Endodermal cell (in vitro differentiated cells): ENCODE measurements around the gene TCF25. TPM values are rescaled to one million over a fixed set of nuclear protein-coding genes. Genes with fewer than 3 reads are reported as not detected.

Experiments used
- DNase-seq: peaks from one replicate; pipeline ENCODE4 v3.0.0-alpha.2; 2017
- H3K27ac ChIP-seq: 2 replicates; pipeline ENCODE4 v1.5.1; 2013; ENCODE audit warnings: mild to moderate bottlenecking, low read depth, low read length, moderate library complexity
- H3K27me3 ChIP-seq: 2 replicates; pipeline ENCODE4 v1.6.1; 2013; ENCODE audit warnings: mild to moderate bottlenecking, low read length, moderate library complexity; ENCODE audit not compliant: insufficient read depth, control insufficient read depth, poor library complexity, severe bottlenecking
- H3K36me3 ChIP-seq: 2 replicates; pipeline ENCODE4 v1.7.0; 2013; ENCODE audit warnings: mild to moderate bottlenecking, low read length, moderate library complexity; ENCODE audit not compliant: control insufficient read depth, insufficient read depth
- H3K4me1 ChIP-seq: one replicate; pipeline ENCODE4 v1.7.0; 2013; ENCODE audit warnings: low read length; ENCODE audit not compliant: control insufficient read depth, insufficient read depth
- H3K4me3 ChIP-seq: 2 replicates; pipeline ENCODE4 v1.5.1; 2013; ENCODE audit warnings: mild to moderate bottlenecking, low read length, moderate library complexity
- H3K9ac ChIP-seq: 2 replicates; pipeline ENCODE4 v1.6.1; 2013; ENCODE audit warnings: mild to moderate bottlenecking, low read length, moderate library complexity; ENCODE audit not compliant: poor library complexity, severe bottlenecking; ENCODE audit errors: extremely low read depth
- H3K9me3 ChIP-seq: 2 replicates; pipeline ENCODE4 v1.6.1; 2013; ENCODE audit warnings: mild to moderate bottlenecking, low read length, moderate library complexity; ENCODE audit not compliant: control insufficient read depth
- H3K27ac Mint-ChIP-seq: 2 replicates; pipeline ENCODE4 v1.8.0; 2020; ENCODE audit warnings: mixed read lengths
- H3K27me3 Mint-ChIP-seq: 2 replicates; pipeline ENCODE4 v1.8.0; 2021; ENCODE audit warnings: mild to moderate bottlenecking, mixed read lengths; ENCODE audit not compliant: insufficient read depth
- H3K36me3 Mint-ChIP-seq: 2 replicates; pipeline ENCODE4 v1.8.0; 2020; ENCODE audit warnings: low read depth, mixed read lengths
- H3K4me1 Mint-ChIP-seq: 2 replicates; pipeline ENCODE4 v1.8.0; 2020; ENCODE audit warnings: mixed read lengths
- H3K4me3 Mint-ChIP-seq: 2 replicates; pipeline ENCODE4 v1.8.0; 2020; ENCODE audit warnings: mild to moderate bottlenecking, moderate library complexity, mixed read lengths
- H3K9me3 Mint-ChIP-seq: 2 replicates; pipeline ENCODE4 v1.8.0; 2020; ENCODE audit warnings: mild to moderate bottlenecking, mixed read lengths
- WGBS, 2 experiments: methylation state at CpG; one replicate each; pipeline versions ENCODE4 v1.1.5 to v1.1.7; 2013; ENCODE audit warnings: missing lambda C conversion rate in 2 of 2, mixed read lengths in 1 of 2; ENCODE audit not compliant: insufficient coverage in 1 of 2, insufficient read length in 1 of 2; 5-methylcytosine and 5-hydroxymethylcytosine counted together
- total RNA-seq, 2 donors: library from RNA; stranded (reverse); fragmentation: NEBNext Ultra II Directional in 1 of 2; extraction: Animal tissue kit (Norgen Biotek cat#: 25700) in 1 of 2; gene quantifications; 2 replicates in 1 of 2; 3 replicates in 1 of 2; pipeline ENCODE4 v1.2.1, GENCODE V29; 2021
- TF ChIP-seq, protein P1 (sequence below): fragments of 200-600 bp; sonication (generic); conservative IDR thresholded peaks from 2 replicates; pipeline ENCODE4 v1.5.0; 2021; ENCODE audit warnings: antibody characterized with exemption, mild to moderate bottlenecking

The TCF25 gene
- total RNA-seq, 2 donors from 2014 or later: 172 to 176 TPM

DNA sequence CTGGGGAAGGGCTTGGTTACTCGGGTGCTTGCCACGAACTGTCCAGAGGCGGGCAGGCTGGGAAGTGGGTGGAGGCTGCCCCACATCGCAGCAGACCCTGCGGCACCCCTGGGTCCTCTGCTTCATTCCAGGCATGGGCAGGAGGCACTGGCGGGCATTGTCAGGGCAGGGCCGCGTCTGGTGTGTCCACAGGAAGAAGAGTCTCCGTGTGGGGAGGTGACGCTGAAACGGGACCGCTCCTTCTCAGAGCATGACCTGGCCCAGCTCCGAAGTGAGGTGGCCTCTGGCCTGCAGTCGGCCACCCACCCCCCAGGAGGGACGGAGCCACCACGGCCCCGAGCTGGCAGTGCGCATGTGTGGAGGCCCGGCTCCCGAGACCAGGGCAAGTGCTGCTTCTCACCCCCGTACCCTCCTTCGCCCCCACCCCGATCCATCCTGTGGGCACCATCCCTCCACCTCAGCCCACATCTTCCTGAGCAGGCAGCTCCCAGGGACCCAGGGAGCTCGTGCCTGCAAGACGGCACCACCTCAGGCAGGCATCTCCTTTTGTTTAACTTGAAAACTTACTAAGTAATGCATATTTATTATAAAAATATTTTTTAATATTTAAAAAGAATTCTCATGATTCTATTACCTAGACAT is 14.3 kb upstream of the TCF25 start:
- no peak overlapping the region for H3K27ac ChIP-seq
- Mint-ChIP-seq H3K4me1 (no peaks in the 10 kb centered on the region), H3K4me3 (no peak overlapping the region), H3K27ac (no peak overlapping the region), H3K36me3 (peaks cover 10% of the 10 kb centered on the region), H3K27me3 (no peaks in the 10 kb centered on the region), H3K9me3 (no peaks in the 10 kb centered on the region)
- TF ChIP-seq, protein P1, sequence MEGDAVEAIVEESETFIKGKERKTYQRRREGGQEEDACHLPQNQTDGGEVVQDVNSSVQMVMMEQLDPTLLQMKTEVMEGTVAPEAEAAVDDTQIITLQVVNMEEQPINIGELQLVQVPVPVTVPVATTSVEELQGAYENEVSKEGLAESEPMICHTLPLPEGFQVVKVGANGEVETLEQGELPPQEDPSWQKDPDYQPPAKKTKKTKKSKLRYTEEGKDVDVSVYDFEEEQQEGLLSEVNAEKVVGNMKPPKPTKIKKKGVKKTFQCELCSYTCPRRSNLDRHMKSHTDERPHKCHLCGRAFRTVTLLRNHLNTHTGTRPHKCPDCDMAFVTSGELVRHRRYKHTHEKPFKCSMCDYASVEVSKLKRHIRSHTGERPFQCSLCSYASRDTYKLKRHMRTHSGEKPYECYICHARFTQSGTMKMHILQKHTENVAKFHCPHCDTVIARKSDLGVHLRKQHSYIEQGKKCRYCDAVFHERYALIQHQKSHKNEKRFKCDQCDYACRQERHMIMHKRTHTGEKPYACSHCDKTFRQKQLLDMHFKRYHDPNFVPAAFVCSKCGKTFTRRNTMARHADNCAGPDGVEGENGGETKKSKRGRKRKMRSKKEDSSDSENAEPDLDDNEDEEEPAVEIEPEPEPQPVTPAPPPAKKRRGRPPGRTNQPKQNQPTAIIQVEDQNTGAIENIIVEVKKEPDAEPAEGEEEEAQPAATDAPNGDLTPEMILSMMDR: no peak
- H3K27me3 ChIP-seq: no peaks in the 10 kb centered on the region
- WGBS, 2 experiments: 94 to 95% methylated on average over 14 to 24 of the region's 25 CpGs
- DNase-seq: no peak
- H3K9ac ChIP-seq: no peak overlapping the region
- no peaks in the 10 kb centered on the region for H3K9me3 ChIP-seq
- no peaks in the 10 kb centered on the region for H3K4me1 ChIP-seq
- H3K36me3 ChIP-seq: peaks cover 5% of the 10 kb centered on the region
- no peak overlapping the region for H3K4me3 ChIP-seq

DNA sequence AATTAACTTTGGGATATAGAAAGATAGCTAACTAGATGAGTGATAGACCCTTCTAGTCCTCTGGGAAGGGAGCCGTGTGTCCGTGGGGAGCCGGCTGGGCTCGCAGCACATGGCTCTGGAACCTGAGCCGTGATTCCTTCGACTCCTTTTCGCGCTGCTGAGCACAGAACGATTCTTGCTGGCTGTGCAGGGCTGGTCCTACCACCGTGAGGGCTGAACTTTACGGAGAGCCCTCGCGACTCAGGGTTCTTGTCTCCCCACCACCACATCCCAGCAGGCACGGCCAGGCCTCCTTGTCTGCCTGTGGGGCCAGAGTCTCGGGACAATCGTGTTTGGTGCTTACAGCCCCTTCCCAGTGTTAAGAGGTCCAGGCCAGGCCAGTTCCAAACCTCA is 13.8 kb upstream of the TCF25 start:
- no peaks in the 10 kb centered on the region for H3K27me3 ChIP-seq
- Mint-ChIP-seq H3K4me3 (no peak overlapping the region), H3K27me3 (no peaks in the 10 kb centered on the region), H3K27ac (no peak overlapping the region), H3K4me1 (no peaks in the 10 kb centered on the region), H3K9me3 (no peaks in the 10 kb centered on the region), H3K36me3 (peaks cover 13% of the 10 kb centered on the region)
- DNase-seq: no peak
- no peak overlapping the region for H3K9ac ChIP-seq
- TF ChIP-seq, protein P1: no peak
- H3K9me3 ChIP-seq: no peaks in the 10 kb centered on the region
- H3K27ac ChIP-seq: no peak overlapping the region
- H3K36me3 ChIP-seq: peaks cover 5% of the 10 kb centered on the region
- no peaks in the 10 kb centered on the region for H3K4me1 ChIP-seq
- WGBS, 2 experiments: 91 to 97% methylated on average over 12 to 16 of the region's 16 CpGs
- no peak overlapping the region for H3K4me3 ChIP-seq

DNA sequence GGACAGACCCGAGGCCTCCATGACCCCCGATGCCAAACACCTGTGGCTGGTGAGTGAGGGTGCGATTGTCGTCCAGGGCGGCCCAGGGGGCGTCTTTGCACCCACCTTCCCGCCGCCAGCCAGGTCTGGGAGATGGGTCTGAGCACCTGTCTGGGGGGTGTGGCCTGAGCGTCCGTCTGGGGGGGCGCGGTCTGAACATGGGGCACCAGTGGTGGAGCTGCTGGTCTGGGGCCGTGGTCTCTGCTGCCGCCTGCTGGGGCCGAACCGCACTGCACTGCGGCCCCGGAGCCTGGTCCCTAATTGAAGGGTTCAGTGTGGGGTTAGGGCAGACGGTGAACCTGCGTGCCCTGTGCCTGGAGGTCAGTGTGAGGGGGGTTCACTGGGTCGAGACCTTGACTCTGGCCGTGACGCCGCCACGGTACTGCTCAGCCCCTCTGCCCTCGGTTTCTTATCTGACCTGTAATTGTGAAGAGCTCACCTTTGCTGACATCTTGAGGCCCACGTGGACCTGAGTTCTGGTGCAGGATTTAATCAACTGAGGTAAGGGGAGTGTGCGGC is 12.6 kb upstream of the TCF25 start:
- H3K36me3 Mint-ChIP-seq: peaks cover 17% of the 10 kb centered on the region
- WGBS, 2 experiments: 42 to 67% methylated on average over 6 to 28 of the region's 28 CpGs
- no peaks in the 10 kb centered on the region for H3K9me3 Mint-ChIP-seq
- Histone ChIP-seq H3K27me3 (no peaks in the 10 kb centered on the region), H3K9me3 (no peaks in the 10 kb centered on the region), H3K4me1 (no peaks in the 10 kb centered on the region), H3K9ac (no peak overlapping the region), H3K36me3 (peaks cover 10% of the 10 kb centered on the region), H3K4me3 (no peak overlapping the region), H3K27ac (no peak overlapping the region)
- no peak overlapping the region for H3K4me3 Mint-ChIP-seq
- no peak overlapping the region for H3K27ac Mint-ChIP-seq
- H3K4me1 Mint-ChIP-seq: no peaks in the 10 kb centered on the region
- peak; percentile 95 for DNase-seq
- H3K27me3 Mint-ChIP-seq: no peaks in the 10 kb centered on the region
- TF ChIP-seq, protein P1: peak; percentile 96
